IMR-90 (cell line): Measurements from ENCODE around the gene C1QTNF1. TPM values are rescaled to one million over a fixed set of nuclear protein-coding genes. Genes with fewer than 3 reads are reported as not detected.

Source experiments
- ATAC-seq: fragments of 200-7000 bp; cut with Tn5 transposase; 2 replicates; pipeline ENCODE4 v1.9.1; 2020; ENCODE audit warnings: low read depth, mild to moderate bottlenecking, moderate library complexity
- BruUV-seq: library from RNA; stranded (reverse); fragments of 400-500 nt; replicated peaks from 2 replicates; lab custom pipeline; 2021; lab: Mats Ljungman, UMichigan
- CTCF ChIA-PET: fragments of 300-600 bp; formaldehyde crosslinking; extraction: SDS; loops from one replicate; lab custom pipeline; 2021; ENCODE audit warnings: antibody characterized with exemption; lab: Yijun Ruan, JAX
- POLR2A ChIA-PET: fragments of 300-600 bp; sonication (Branson Sonifier 250); formaldehyde crosslinking; loops from one replicate; lab custom pipeline; 2022; ENCODE audit warnings: antibody characterized with exemption; ENCODE audit not compliant: unreplicated experiment; lab: Charles Lee
- DNase-seq: peaks from one replicate; pipeline ENCODE4 v3.0.0; 2013
- H2AFZ ChIP-seq: replicated peaks from 2 replicates; pipeline ENCODE3; 2013; ENCODE audit warnings: low read length, mild to moderate bottlenecking; ENCODE audit not compliant: poor library complexity
- H2AK5ac ChIP-seq: 2 replicates; pipeline ENCODE4 v1.6.1; 2013; ENCODE audit warnings: low read depth, low read length, inconsistent platforms
- H2AK9ac ChIP-seq: replicated peaks from 2 replicates; pipeline ENCODE3; 2013; ENCODE audit warnings: mild to moderate bottlenecking, low read depth, low read length, moderate library complexity; ENCODE audit not compliant: poor library complexity
- H2BK120ac ChIP-seq: 2 replicates; pipeline ENCODE4 v1.6.1; 2013; ENCODE audit warnings: low read depth, low read length, inconsistent platforms
- H2BK15ac ChIP-seq: 3 replicates; pipeline ENCODE4 v1.6.1; 2013; ENCODE audit warnings: low read depth, low read length, inconsistent platforms
- H2BK20ac ChIP-seq: 2 replicates; pipeline ENCODE4 v1.6.1; 2013; ENCODE audit warnings: low read depth, mild to moderate bottlenecking, inconsistent platforms, low read length, moderate library complexity
- H2BK5ac ChIP-seq: 2 replicates; pipeline ENCODE4 v1.6.1; 2013; ENCODE audit warnings: mild to moderate bottlenecking, low read depth, low read length, inconsistent platforms; ENCODE audit not compliant: poor library complexity, severe bottlenecking
- H3K14ac ChIP-seq: replicated peaks from 2 replicates; pipeline ENCODE4 v1.6.1; 2013; ENCODE audit warnings: low read depth, low read length, inconsistent platforms
- H3K18ac ChIP-seq: 2 replicates; pipeline ENCODE4 v1.6.1; 2013; ENCODE audit warnings: low read depth, low read length, control low read depth
- H3K23ac ChIP-seq: 2 replicates; pipeline ENCODE4 v1.6.1; 2013; ENCODE audit warnings: low read depth, low read length, inconsistent platforms
- H3K27ac ChIP-seq: 2 replicates; pipeline ENCODE4 v1.5.1; 2013; ENCODE audit warnings: mild to moderate bottlenecking, control low read depth, low read length; ENCODE audit not compliant: insufficient read depth
- H3K27me3 ChIP-seq: 2 replicates; pipeline ENCODE4 v1.6.1; 2013; ENCODE audit warnings: low read length; ENCODE audit not compliant: control insufficient read depth, insufficient read depth
- H3K36me3 ChIP-seq: 2 replicates; pipeline ENCODE4 v1.6.1; 2013; ENCODE audit warnings: low read length, mixed read lengths; ENCODE audit not compliant: control insufficient read depth, insufficient read depth
- H3K4ac ChIP-seq: 2 replicates; pipeline ENCODE4 v1.6.1; 2013; ENCODE audit warnings: low read depth, low read length, inconsistent platforms
- H3K4me1 ChIP-seq: 2 replicates; pipeline ENCODE4 v1.6.1; 2013; ENCODE audit warnings: low read length, mixed read lengths; ENCODE audit not compliant: control insufficient read depth, insufficient read depth
- H3K4me2 ChIP-seq: 2 replicates; pipeline ENCODE4 v1.6.1; 2013; ENCODE audit warnings: low read depth, mild to moderate bottlenecking, control low read depth, low read length, moderate library complexity
- H3K4me3 ChIP-seq: 2 replicates; pipeline ENCODE4 v1.5.1; 2013; ENCODE audit warnings: low read depth, mild to moderate bottlenecking, control low read depth, low read length, moderate library complexity; ENCODE audit not compliant: insufficient read depth
- H3K56ac ChIP-seq: 2 replicates; pipeline ENCODE4 v1.6.1; 2013; ENCODE audit warnings: low read length, inconsistent platforms; ENCODE audit not compliant: insufficient read depth; ENCODE audit errors: extremely low read depth
- H3K79me1 ChIP-seq, 2 experiments: 2 replicates each; pipeline ENCODE4 v1.6.1; 2013; ENCODE audit warnings: low read length in 2 of 2, inconsistent platforms in 1 of 2, low read depth in 1 of 2
- H3K9ac ChIP-seq: 2 replicates; pipeline ENCODE4 v1.6.1; 2013; ENCODE audit warnings: low read depth, low read length, control low read depth
- H3K9me1 ChIP-seq: 2 replicates; pipeline ENCODE4 v1.6.1; 2013; ENCODE audit warnings: low read length, inconsistent platforms; ENCODE audit not compliant: insufficient read depth
- H3K9me3 ChIP-seq: 2 replicates; pipeline ENCODE4 v1.6.1; 2013; ENCODE audit warnings: low read length; ENCODE audit not compliant: control insufficient read depth, insufficient read depth
- H4K20me1 ChIP-seq: 2 replicates; pipeline ENCODE4 v1.6.1; 2013; ENCODE audit warnings: low read length, inconsistent platforms; ENCODE audit not compliant: insufficient read depth
- H4K5ac ChIP-seq: 2 replicates; pipeline ENCODE4 v1.6.1; 2013; ENCODE audit warnings: mild to moderate bottlenecking, low read depth, low read length, control low read depth
- H4K8ac ChIP-seq, 2 experiments: 2 replicates each; pipeline ENCODE4 v1.6.1; 2013; ENCODE audit warnings: low read depth in 2 of 2, low read length in 2 of 2, control low read depth in 1 of 2, inconsistent platforms in 1 of 2
- H4K91ac ChIP-seq: 2 replicates; pipeline ENCODE4 v1.6.1; 2013; ENCODE audit warnings: low read depth, low read length, inconsistent platforms; ENCODE audit not compliant: insufficient read depth
- BHLHE40 ChIP-seq: fragments of 150-350 bp; IDR thresholded peaks from 2 replicates; pipeline ENCODE4 v1.6.1; 2016; ENCODE audit warnings: mild to moderate bottlenecking, low read depth, low read length
- CEBPB ChIP-seq: IDR thresholded peaks from 2 replicates; pipeline ENCODE4 v1.6.1; 2012; ENCODE audit warnings: low read depth, low read length, improper control_type of control experiment
- CHD1 ChIP-seq: IDR thresholded peaks from 2 replicates; pipeline ENCODE4 v1.6.1; 2012; ENCODE audit warnings: low read depth, low read length, improper control_type of control experiment
- ELK1 ChIP-seq: fragments of 150-350 bp; IDR thresholded peaks from 2 replicates; pipeline ENCODE4 v1.6.1; 2016; ENCODE audit warnings: low read depth, mild to moderate bottlenecking, low read length, moderate library complexity, borderline replicate concordance
- FOS ChIP-seq: fragments of 150-350 bp; IDR thresholded peaks from 2 replicates; pipeline ENCODE4 v1.6.1; 2016; ENCODE audit warnings: low read depth, low read length
- MAFK ChIP-seq: IDR thresholded peaks from 2 replicates; pipeline ENCODE4 v1.6.1; 2012; ENCODE audit warnings: low read depth, low read length, improper control_type of control experiment
- MAZ ChIP-seq: IDR thresholded peaks from 2 replicates; pipeline ENCODE4 v1.6.1; 2012; ENCODE audit warnings: low read depth, mild to moderate bottlenecking, low read length, improper control_type of control experiment, moderate library complexity, borderline replicate concordance
- NFE2L2 ChIP-seq: fragments of 150-350 bp; IDR thresholded peaks from 2 replicates; pipeline ENCODE4 v1.6.1; 2016; ENCODE audit warnings: low read depth, mild to moderate bottlenecking, low read length
- RAD21 ChIP-seq: IDR thresholded peaks from 2 replicates; pipeline ENCODE4 v1.6.1; 2012; ENCODE audit warnings: low read length, improper control_type of control experiment
- RCOR1 ChIP-seq: IDR thresholded peaks from 2 replicates; pipeline ENCODE4 v1.6.1; 2012; ENCODE audit warnings: mild to moderate bottlenecking, low read length, improper control_type of control experiment; ENCODE audit not compliant: insufficient replicate concordance
- RFX5 ChIP-seq: IDR thresholded peaks from 2 replicates; pipeline ENCODE4 v1.8.0; 2012; ENCODE audit warnings: low read depth, mild to moderate bottlenecking, low read length, moderate library complexity
- WGBS, 2 experiments: methylation state at CpG; one replicate each; pipeline versions ENCODE4 v1.1.5 to v1.1.7; 2013; ENCODE audit warnings: missing lambda C conversion rate in 2 of 2; ENCODE audit not compliant: insufficient read length in 1 of 2; ENCODE audit errors: extremely low coverage in 2 of 2; 5-methylcytosine and 5-hydroxymethylcytosine counted together
- dilution Hi-C: fragments of 300-500 bp; cut with HindIII; formaldehyde crosslinking; loops from one replicate; pipeline ENCODE4 v1.14.3; 2018; ENCODE audit warnings: low sequenced_read_pairs; ENCODE audit not compliant: unreplicated experiment
- in situ Hi-C: fragments of 300-500 bp; cut with MboI; formaldehyde crosslinking; loops from 3 replicates; pipeline ENCODE4 v1.14.3; 2019; ENCODE audit warnings: low sequenced_read_pairs, inconsistent platforms, mixed read lengths
- intact Hi-C: fragments of 100-400 bp; cut with micrococcal nuclease; formaldehyde crosslinking; loops from 2 replicates; pipeline ENCODE4 v1.10.0; 2022
- polyA plus RNA-seq, 3 experiments: library from polyadenylated mRNA; depleted of rRNA; stranded (reverse); fragments of >200 nt; gene quantifications; 2 replicates each; pipeline ENCODE4 v1.2.3, GENCODE V29; 2012; ENCODE audit warnings: low replicate concordance in 1 of 3
- total RNA-seq: library from RNA; depleted of rRNA; stranded (reverse); fragments of >200 nt; gene quantifications from 2 replicates; pipeline ENCODE4 v1.2.3, GENCODE V29; 2012
- TF ChIP-seq, protein P1 (sequence below): conservative IDR thresholded peaks from 2 replicates; pipeline ENCODE4 v1.5.1; 2012; ENCODE audit warnings: mild to moderate bottlenecking, low read depth, low read length, improper control_type of control experiment
- TF ChIP-seq, protein P2 (sequence below): fragments of 150-350 bp; IDR thresholded peaks from 2 replicates; pipeline ENCODE4 v1.6.1; 2017; ENCODE audit warnings: mild to moderate bottlenecking, antibody characterized with exemption, low read length, low read depth

The C1QTNF1 gene
- total and polyA plus RNA-seq, 2 of the 4 experiments (the other 2 are of a cell fraction), result 3.4 to 8.4 TPM

DNA sequence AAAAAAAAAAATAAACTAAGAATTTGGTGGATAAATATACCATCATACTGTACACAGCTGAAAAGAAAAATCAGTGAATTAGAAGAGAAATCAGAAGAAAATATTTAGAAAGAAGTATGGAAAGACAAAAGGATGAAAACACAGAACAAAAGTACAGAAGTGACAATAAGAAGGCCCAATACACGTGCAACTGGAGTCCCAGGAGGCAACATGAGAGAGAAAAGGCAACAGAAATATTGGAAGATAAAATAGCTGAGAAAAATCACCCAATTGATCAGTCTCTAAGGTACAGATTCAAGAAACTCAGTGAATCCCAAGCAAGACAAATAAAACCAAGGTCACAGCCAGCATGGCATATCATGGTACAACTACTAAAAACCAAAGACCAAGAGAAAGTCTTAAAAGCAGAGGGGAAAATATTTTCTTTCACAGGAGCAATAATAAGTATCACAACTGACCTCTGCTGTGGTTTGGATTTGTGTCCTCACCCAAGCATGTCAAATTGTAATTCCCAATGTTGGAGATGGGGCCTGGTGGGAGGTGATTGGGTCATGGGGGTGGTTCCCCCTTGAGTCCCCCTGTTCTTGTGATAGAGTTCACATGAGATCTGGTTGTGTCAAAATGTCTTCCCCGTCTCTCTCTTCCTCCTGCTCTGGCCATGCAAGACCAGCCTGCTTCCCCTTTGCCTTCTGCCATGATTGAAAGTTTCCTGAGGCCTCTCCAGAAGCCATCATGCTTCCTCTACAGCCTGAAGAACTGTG is 30.4 kb downstream of the C1QTNF1 start (continued):
- TF ChIP-seq RFX5, result no peak

- DNase-seq, result no peak
- no peak overlapping the region for H3K4me3 ChIP-seq
- intact Hi-C loops (no loop called here), dilution Hi-C loops (no loop called here), in situ Hi-C loops (no loop called here)
- H3K27me3 ChIP-seq, result 0 out of 2 replicates have a peak, but pooled peaks cover under 1% of the 10 kb centered on the region
- H3K18ac ChIP-seq, result no peak overlapping the region
- H2BK15ac ChIP-seq, result no peak overlapping the region
- no peak overlapping the region for H4K91ac ChIP-seq
- H2AK5ac ChIP-seq, result no peak overlapping the region
- H3K56ac ChIP-seq, result no peak overlapping the region
- no peaks in the 10 kb centered on the region for H3K36me3 ChIP-seq
- no peak overlapping the region for H3K27ac ChIP-seq
- WGBS, 2 experiments, result no CpG with 5 or more reads among the region's 5 CpGs
- H4K8ac ChIP-seq, result no peak overlapping the region
- CTCF ChIA-PET, result no interaction called here
- H3K14ac ChIP-seq, result no peak overlapping the region
- no peak for ATAC-seq
- H2BK120ac ChIP-seq, result no peak overlapping the region
- H2AK9ac ChIP-seq, result no peak overlapping the region
- H4K20me1 ChIP-seq, result no peaks in the 10 kb centered on the region; the same call in 1 of the 2 replicates
- peaks cover 2% of the 10 kb centered on the region; the same call in 1 of the 2 replicates for H3K9me3 ChIP-seq
- no peak overlapping the region for H4K5ac ChIP-seq
- no peak overlapping the region for H2BK20ac ChIP-seq
- no peak overlapping the region for H2BK5ac ChIP-seq
- no peak overlapping the region for H3K4me2 ChIP-seq
- BruUV-seq, result no TSS peak
- H3K4ac ChIP-seq, result no peak overlapping the region
- no peak overlapping the region for H2AFZ ChIP-seq
- H3K4me1 ChIP-seq, result no peaks in the 10 kb centered on the region
- POLR2A ChIA-PET, result no interaction called here
- no peak overlapping the region for H3K9ac ChIP-seq
- no peaks in the 10 kb centered on the region for H3K79me1 ChIP-seq
- H3K9me1 ChIP-seq, result peaks cover 7% of the 10 kb centered on the region; the same call in 1 of the 2 replicates
- H3K23ac ChIP-seq, result no peak overlapping the region
- TF ChIP-seq, protein P1, sequence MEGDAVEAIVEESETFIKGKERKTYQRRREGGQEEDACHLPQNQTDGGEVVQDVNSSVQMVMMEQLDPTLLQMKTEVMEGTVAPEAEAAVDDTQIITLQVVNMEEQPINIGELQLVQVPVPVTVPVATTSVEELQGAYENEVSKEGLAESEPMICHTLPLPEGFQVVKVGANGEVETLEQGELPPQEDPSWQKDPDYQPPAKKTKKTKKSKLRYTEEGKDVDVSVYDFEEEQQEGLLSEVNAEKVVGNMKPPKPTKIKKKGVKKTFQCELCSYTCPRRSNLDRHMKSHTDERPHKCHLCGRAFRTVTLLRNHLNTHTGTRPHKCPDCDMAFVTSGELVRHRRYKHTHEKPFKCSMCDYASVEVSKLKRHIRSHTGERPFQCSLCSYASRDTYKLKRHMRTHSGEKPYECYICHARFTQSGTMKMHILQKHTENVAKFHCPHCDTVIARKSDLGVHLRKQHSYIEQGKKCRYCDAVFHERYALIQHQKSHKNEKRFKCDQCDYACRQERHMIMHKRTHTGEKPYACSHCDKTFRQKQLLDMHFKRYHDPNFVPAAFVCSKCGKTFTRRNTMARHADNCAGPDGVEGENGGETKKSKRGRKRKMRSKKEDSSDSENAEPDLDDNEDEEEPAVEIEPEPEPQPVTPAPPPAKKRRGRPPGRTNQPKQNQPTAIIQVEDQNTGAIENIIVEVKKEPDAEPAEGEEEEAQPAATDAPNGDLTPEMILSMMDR, result no peak
- TF ChIP-seq NFE2L2 (no peak), FOS (no peak), CHD1 (no peak), MAZ (no peak), RCOR1 (no peak), BHLHE40 (no peak), ELK1 (no peak), MAFK (no peak), RAD21 (no peak), CEBPB (no peak), RFX5 (no peak)
- TF ChIP-seq, protein P2, sequence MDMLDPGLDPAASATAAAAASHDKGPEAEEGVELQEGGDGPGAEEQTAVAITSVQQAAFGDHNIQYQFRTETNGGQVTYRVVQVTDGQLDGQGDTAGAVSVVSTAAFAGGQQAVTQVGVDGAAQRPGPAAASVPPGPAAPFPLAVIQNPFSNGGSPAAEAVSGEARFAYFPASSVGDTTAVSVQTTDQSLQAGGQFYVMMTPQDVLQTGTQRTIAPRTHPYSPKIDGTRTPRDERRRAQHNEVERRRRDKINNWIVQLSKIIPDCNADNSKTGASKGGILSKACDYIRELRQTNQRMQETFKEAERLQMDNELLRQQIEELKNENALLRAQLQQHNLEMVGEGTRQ, result no peak
Observed at GRCh38 chr17:79055197-79055596, 31.2 kb downstream of the C1QTNF1 start.
